IMR-90 (cell line): ENCODE data around the gene CLDN9. TPM values are rescaled to one million over a fixed set of nuclear protein-coding genes. Genes with fewer than 3 reads are reported as not detected.

Source experiments
- ATAC-seq: fragments of 200-7000 bp; cut with Tn5 transposase; 2 replicates; pipeline ENCODE4 v1.9.1; 2020; ENCODE audit warnings: low read depth, mild to moderate bottlenecking, moderate library complexity
- BruUV-seq: library from RNA; stranded (reverse); fragments of 400-500 nt; replicated peaks from 2 replicates; lab custom pipeline; 2021; lab: Mats Ljungman, UMichigan
- CTCF ChIA-PET: fragments of 300-600 bp; formaldehyde crosslinking; extraction: SDS; loops from one replicate; lab custom pipeline; 2021; ENCODE audit warnings: antibody characterized with exemption; lab: Yijun Ruan, JAX
- POLR2A ChIA-PET: fragments of 300-600 bp; sonication (Branson Sonifier 250); formaldehyde crosslinking; loops from one replicate; lab custom pipeline; 2022; ENCODE audit warnings: antibody characterized with exemption; ENCODE audit not compliant: unreplicated experiment; lab: Charles Lee
- DNase-seq: peaks from one replicate; pipeline ENCODE4 v3.0.0; 2013
- H2AFZ ChIP-seq: replicated peaks from 2 replicates; pipeline ENCODE3; 2013; ENCODE audit warnings: low read length, mild to moderate bottlenecking; ENCODE audit not compliant: poor library complexity
- H2AK5ac ChIP-seq: 2 replicates; pipeline ENCODE4 v1.6.1; 2013; ENCODE audit warnings: low read depth, low read length, inconsistent platforms
- H2AK9ac ChIP-seq: replicated peaks from 2 replicates; pipeline ENCODE3; 2013; ENCODE audit warnings: mild to moderate bottlenecking, low read depth, low read length, moderate library complexity; ENCODE audit not compliant: poor library complexity
- H2BK120ac ChIP-seq: 2 replicates; pipeline ENCODE4 v1.6.1; 2013; ENCODE audit warnings: low read depth, low read length, inconsistent platforms
- H2BK15ac ChIP-seq: 3 replicates; pipeline ENCODE4 v1.6.1; 2013; ENCODE audit warnings: low read depth, low read length, inconsistent platforms
- H2BK20ac ChIP-seq: 2 replicates; pipeline ENCODE4 v1.6.1; 2013; ENCODE audit warnings: low read depth, mild to moderate bottlenecking, inconsistent platforms, low read length, moderate library complexity
- H2BK5ac ChIP-seq: 2 replicates; pipeline ENCODE4 v1.6.1; 2013; ENCODE audit warnings: mild to moderate bottlenecking, low read depth, low read length, inconsistent platforms; ENCODE audit not compliant: poor library complexity, severe bottlenecking
- H3K14ac ChIP-seq: replicated peaks from 2 replicates; pipeline ENCODE4 v1.6.1; 2013; ENCODE audit warnings: low read depth, low read length, inconsistent platforms
- H3K18ac ChIP-seq: 2 replicates; pipeline ENCODE4 v1.6.1; 2013; ENCODE audit warnings: low read depth, low read length, control low read depth
- H3K23ac ChIP-seq: 2 replicates; pipeline ENCODE4 v1.6.1; 2013; ENCODE audit warnings: low read depth, low read length, inconsistent platforms
- H3K27ac ChIP-seq: 2 replicates; pipeline ENCODE4 v1.5.1; 2013; ENCODE audit warnings: mild to moderate bottlenecking, control low read depth, low read length; ENCODE audit not compliant: insufficient read depth
- H3K27me3 ChIP-seq: 2 replicates; pipeline ENCODE4 v1.6.1; 2013; ENCODE audit warnings: low read length; ENCODE audit not compliant: control insufficient read depth, insufficient read depth
- H3K36me3 ChIP-seq: 2 replicates; pipeline ENCODE4 v1.6.1; 2013; ENCODE audit warnings: low read length, mixed read lengths; ENCODE audit not compliant: control insufficient read depth, insufficient read depth
- H3K4ac ChIP-seq: 2 replicates; pipeline ENCODE4 v1.6.1; 2013; ENCODE audit warnings: low read depth, low read length, inconsistent platforms
- H3K4me1 ChIP-seq: 2 replicates; pipeline ENCODE4 v1.6.1; 2013; ENCODE audit warnings: low read length, mixed read lengths; ENCODE audit not compliant: control insufficient read depth, insufficient read depth
- H3K4me2 ChIP-seq: 2 replicates; pipeline ENCODE4 v1.6.1; 2013; ENCODE audit warnings: low read depth, mild to moderate bottlenecking, control low read depth, low read length, moderate library complexity
- H3K4me3 ChIP-seq: 2 replicates; pipeline ENCODE4 v1.5.1; 2013; ENCODE audit warnings: low read depth, mild to moderate bottlenecking, control low read depth, low read length, moderate library complexity; ENCODE audit not compliant: insufficient read depth
- H3K56ac ChIP-seq: 2 replicates; pipeline ENCODE4 v1.6.1; 2013; ENCODE audit warnings: low read length, inconsistent platforms; ENCODE audit not compliant: insufficient read depth; ENCODE audit errors: extremely low read depth
- H3K79me1 ChIP-seq, 2 experiments: 2 replicates each; pipeline ENCODE4 v1.6.1; 2013; ENCODE audit warnings: low read length in 2 of 2, inconsistent platforms in 1 of 2, low read depth in 1 of 2
- H3K9ac ChIP-seq: 2 replicates; pipeline ENCODE4 v1.6.1; 2013; ENCODE audit warnings: low read depth, low read length, control low read depth
- H3K9me1 ChIP-seq: 2 replicates; pipeline ENCODE4 v1.6.1; 2013; ENCODE audit warnings: low read length, inconsistent platforms; ENCODE audit not compliant: insufficient read depth
- H3K9me3 ChIP-seq: 2 replicates; pipeline ENCODE4 v1.6.1; 2013; ENCODE audit warnings: low read length; ENCODE audit not compliant: control insufficient read depth, insufficient read depth
- H4K20me1 ChIP-seq: 2 replicates; pipeline ENCODE4 v1.6.1; 2013; ENCODE audit warnings: low read length, inconsistent platforms; ENCODE audit not compliant: insufficient read depth
- H4K5ac ChIP-seq: 2 replicates; pipeline ENCODE4 v1.6.1; 2013; ENCODE audit warnings: mild to moderate bottlenecking, low read depth, low read length, control low read depth
- H4K8ac ChIP-seq, 2 experiments: 2 replicates each; pipeline ENCODE4 v1.6.1; 2013; ENCODE audit warnings: low read depth in 2 of 2, low read length in 2 of 2, control low read depth in 1 of 2, inconsistent platforms in 1 of 2
- H4K91ac ChIP-seq: 2 replicates; pipeline ENCODE4 v1.6.1; 2013; ENCODE audit warnings: low read depth, low read length, inconsistent platforms; ENCODE audit not compliant: insufficient read depth
- BHLHE40 ChIP-seq: fragments of 150-350 bp; IDR thresholded peaks from 2 replicates; pipeline ENCODE4 v1.6.1; 2016; ENCODE audit warnings: mild to moderate bottlenecking, low read depth, low read length
- CEBPB ChIP-seq: IDR thresholded peaks from 2 replicates; pipeline ENCODE4 v1.6.1; 2012; ENCODE audit warnings: low read depth, low read length, improper control_type of control experiment
- CHD1 ChIP-seq: IDR thresholded peaks from 2 replicates; pipeline ENCODE4 v1.6.1; 2012; ENCODE audit warnings: low read depth, low read length, improper control_type of control experiment
- CTCF ChIP-seq: conservative IDR thresholded peaks from 2 replicates; pipeline ENCODE4 v1.5.1; 2012; ENCODE audit warnings: mild to moderate bottlenecking, low read depth, low read length, improper control_type of control experiment
- ELK1 ChIP-seq: fragments of 150-350 bp; IDR thresholded peaks from 2 replicates; pipeline ENCODE4 v1.6.1; 2016; ENCODE audit warnings: low read depth, mild to moderate bottlenecking, low read length, moderate library complexity, borderline replicate concordance
- FOS ChIP-seq: fragments of 150-350 bp; IDR thresholded peaks from 2 replicates; pipeline ENCODE4 v1.6.1; 2016; ENCODE audit warnings: low read depth, low read length
- MAFK ChIP-seq: IDR thresholded peaks from 2 replicates; pipeline ENCODE4 v1.6.1; 2012; ENCODE audit warnings: low read depth, low read length, improper control_type of control experiment
- MAZ ChIP-seq: IDR thresholded peaks from 2 replicates; pipeline ENCODE4 v1.6.1; 2012; ENCODE audit warnings: low read depth, mild to moderate bottlenecking, low read length, improper control_type of control experiment, moderate library complexity, borderline replicate concordance
- NFE2L2 ChIP-seq: fragments of 150-350 bp; IDR thresholded peaks from 2 replicates; pipeline ENCODE4 v1.6.1; 2016; ENCODE audit warnings: low read depth, mild to moderate bottlenecking, low read length
- POLR2A ChIP-seq: IDR thresholded peaks from 2 replicates; pipeline ENCODE4 v1.6.1; 2012; ENCODE audit warnings: mild to moderate bottlenecking, low read depth, low read length
- RAD21 ChIP-seq: IDR thresholded peaks from 2 replicates; pipeline ENCODE4 v1.6.1; 2012; ENCODE audit warnings: low read length, improper control_type of control experiment
- RCOR1 ChIP-seq: IDR thresholded peaks from 2 replicates; pipeline ENCODE4 v1.6.1; 2012; ENCODE audit warnings: mild to moderate bottlenecking, low read length, improper control_type of control experiment; ENCODE audit not compliant: insufficient replicate concordance
- RFX5 ChIP-seq: IDR thresholded peaks from 2 replicates; pipeline ENCODE4 v1.8.0; 2012; ENCODE audit warnings: low read depth, mild to moderate bottlenecking, low read length, moderate library complexity
- SMC3 ChIP-seq: fragments of 150-350 bp; IDR thresholded peaks from 2 replicates; pipeline ENCODE4 v1.6.1; 2016; ENCODE audit warnings: low read depth, mild to moderate bottlenecking, antibody characterized with exemption, low read length, moderate library complexity
- USF2 ChIP-seq: fragments of 150-350 bp; IDR thresholded peaks from 2 replicates; pipeline ENCODE4 v1.6.1; 2017; ENCODE audit warnings: mild to moderate bottlenecking, antibody characterized with exemption, low read length, low read depth
- WGBS, 2 experiments: methylation state at CpG; one replicate each; pipeline versions ENCODE4 v1.1.5 to v1.1.7; 2013; ENCODE audit warnings: missing lambda C conversion rate in 2 of 2; ENCODE audit not compliant: insufficient read length in 1 of 2; ENCODE audit errors: extremely low coverage in 2 of 2; 5-methylcytosine and 5-hydroxymethylcytosine counted together
- dilution Hi-C: fragments of 300-500 bp; cut with HindIII; formaldehyde crosslinking; loops from one replicate; pipeline ENCODE4 v1.14.3; 2018; ENCODE audit warnings: low sequenced_read_pairs; ENCODE audit not compliant: unreplicated experiment
- in situ Hi-C: fragments of 300-500 bp; cut with MboI; formaldehyde crosslinking; loops from 3 replicates; pipeline ENCODE4 v1.14.3; 2019; ENCODE audit warnings: low sequenced_read_pairs, inconsistent platforms, mixed read lengths
- intact Hi-C: fragments of 100-400 bp; cut with micrococcal nuclease; formaldehyde crosslinking; loops from 2 replicates; pipeline ENCODE4 v1.10.0; 2022
- polyA plus RNA-seq, 3 experiments: library from polyadenylated mRNA; depleted of rRNA; stranded (reverse); fragments of >200 nt; gene quantifications; 2 replicates each; pipeline ENCODE4 v1.2.3, GENCODE V29; 2012; ENCODE audit warnings: low replicate concordance in 1 of 3
- total RNA-seq: library from RNA; depleted of rRNA; stranded (reverse); fragments of >200 nt; gene quantifications from 2 replicates; pipeline ENCODE4 v1.2.3, GENCODE V29; 2012

CLDN9 gene
- total and polyA plus RNA-seq, 2 of the 4 experiments (the other 2 are of a cell fraction): 0.05 TPM; not detected in 1

GRCh38 chr16:2991566-2992261 is 21.0 kb upstream of the CLDN9 start:
- ChIA-PET CTCF (no interaction called here), POLR2A (no interaction called here)
- intact Hi-C loops: no loop called here
- DNase-seq (no peak), ATAC-seq (no peak)
- Histone ChIP-seq H2AK5ac (no peak overlapping the region), H2BK15ac (no peak overlapping the region), H3K14ac (no peak overlapping the region), H2BK120ac (no peak overlapping the region), H3K27ac (no peak overlapping the region), H4K20me1 (no peaks in the 10 kb centered on the region), H3K23ac (no peak overlapping the region), H3K4me1 (no peaks in the 10 kb centered on the region), H2AFZ (no peak overlapping the region), H4K91ac (no peak overlapping the region), H2AK9ac (no peak overlapping the region), H3K9me1 (no peaks in the 10 kb centered on the region), H2BK20ac (no peak overlapping the region), H3K27me3 (peaks cover 36% of the 10 kb centered on the region), H3K9me3 (no peaks in the 10 kb centered on the region), H3K79me1 (no peaks in the 10 kb centered on the region), H3K56ac (no peak overlapping the region), H3K18ac (no peak overlapping the region), H3K4me3 (no peak overlapping the region), H4K8ac (no peak overlapping the region), H3K4me2 (no peak overlapping the region), H3K9ac (no peak overlapping the region), H3K4ac (no peak overlapping the region), H3K36me3 (no peaks in the 10 kb centered on the region), H4K5ac (no peak overlapping the region), H2BK5ac (no peak overlapping the region)
- in situ Hi-C loops: no loop called here
- WGBS, 2 experiments: no CpG with 5 or more reads among the region's 12 CpGs
- dilution Hi-C loops: no loop called here
- no TSS peak for BruUV-seq
- no peak for TF ChIP-seq FOS
- TF ChIP-seq CTCF: no peak
- TF ChIP-seq RCOR1: no peak
- TF ChIP-seq RAD21: no peak
- no peak for TF ChIP-seq ELK1
- TF ChIP-seq SMC3: no peak
- no peak for TF ChIP-seq CEBPB
- TF ChIP-seq POLR2A: no peak
- no peak for TF ChIP-seq USF2
- TF ChIP-seq CHD1: no peak
- no peak for TF ChIP-seq BHLHE40
- no peak for TF ChIP-seq MAZ
- no peak for TF ChIP-seq RFX5
- no peak for TF ChIP-seq MAFK
- no peak for TF ChIP-seq NFE2L2
